ENCODE results near the gene HDDC3.

The HDDC3 gene, protein sequence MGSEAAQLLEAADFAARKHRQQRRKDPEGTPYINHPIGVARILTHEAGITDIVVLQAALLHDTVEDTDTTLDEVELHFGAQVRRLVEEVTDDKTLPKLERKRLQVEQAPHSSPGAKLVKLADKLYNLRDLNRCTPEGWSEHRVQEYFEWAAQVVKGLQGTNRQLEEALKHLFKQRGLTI

DNA sequence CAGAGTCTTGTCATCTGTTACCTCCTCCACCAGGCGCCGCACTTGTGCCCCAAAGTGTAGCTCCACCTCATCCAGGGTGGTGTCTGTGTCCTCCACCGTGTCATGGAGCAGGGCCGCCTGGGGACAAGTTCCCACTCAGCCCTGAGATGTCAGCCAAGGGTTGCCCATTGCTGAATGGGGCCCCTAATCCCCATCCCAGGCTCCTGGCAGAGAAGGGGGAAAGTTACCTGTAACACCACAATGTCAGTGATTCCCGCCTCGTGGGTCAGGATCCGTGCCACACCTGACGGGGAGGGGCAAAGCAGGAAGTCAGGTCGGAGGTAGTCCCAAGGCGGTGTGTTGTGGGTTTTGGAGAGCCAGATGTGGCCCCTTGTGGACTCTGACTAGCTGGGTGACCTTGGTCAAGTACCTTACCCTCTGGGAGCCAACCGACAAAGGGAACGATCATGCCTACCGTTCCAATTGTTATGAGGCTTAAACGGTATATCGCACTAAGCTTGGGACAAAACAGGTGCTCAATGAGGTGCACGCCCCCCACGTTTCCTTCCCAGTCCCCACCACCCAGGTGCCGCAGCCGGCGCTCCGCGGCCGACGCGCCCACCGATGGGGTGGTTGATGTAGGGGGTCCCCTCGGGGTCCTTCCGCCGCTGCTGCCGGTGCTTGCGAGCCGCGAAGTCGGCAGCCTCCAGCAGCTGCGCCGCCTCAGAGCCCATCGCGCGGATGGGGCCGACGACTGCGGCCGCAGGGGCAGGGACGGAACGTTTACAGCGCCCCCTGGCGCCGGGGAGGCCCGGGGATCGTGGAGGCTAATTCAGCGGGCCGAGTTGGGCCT, at the start of gene HDDC3:
HDDC3 (minus strand) TSS at position 722 of the 832 bp plus-strand sequence; CDS start at position 713, 9 bp downstream.
- TF ChIP-seq, protein P1, sequence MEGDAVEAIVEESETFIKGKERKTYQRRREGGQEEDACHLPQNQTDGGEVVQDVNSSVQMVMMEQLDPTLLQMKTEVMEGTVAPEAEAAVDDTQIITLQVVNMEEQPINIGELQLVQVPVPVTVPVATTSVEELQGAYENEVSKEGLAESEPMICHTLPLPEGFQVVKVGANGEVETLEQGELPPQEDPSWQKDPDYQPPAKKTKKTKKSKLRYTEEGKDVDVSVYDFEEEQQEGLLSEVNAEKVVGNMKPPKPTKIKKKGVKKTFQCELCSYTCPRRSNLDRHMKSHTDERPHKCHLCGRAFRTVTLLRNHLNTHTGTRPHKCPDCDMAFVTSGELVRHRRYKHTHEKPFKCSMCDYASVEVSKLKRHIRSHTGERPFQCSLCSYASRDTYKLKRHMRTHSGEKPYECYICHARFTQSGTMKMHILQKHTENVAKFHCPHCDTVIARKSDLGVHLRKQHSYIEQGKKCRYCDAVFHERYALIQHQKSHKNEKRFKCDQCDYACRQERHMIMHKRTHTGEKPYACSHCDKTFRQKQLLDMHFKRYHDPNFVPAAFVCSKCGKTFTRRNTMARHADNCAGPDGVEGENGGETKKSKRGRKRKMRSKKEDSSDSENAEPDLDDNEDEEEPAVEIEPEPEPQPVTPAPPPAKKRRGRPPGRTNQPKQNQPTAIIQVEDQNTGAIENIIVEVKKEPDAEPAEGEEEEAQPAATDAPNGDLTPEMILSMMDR (IDR thresholded peaks at IDR 0.05; ENCODE audit: low read depth, low read length), result peak; percentile 85
- peak within 1 kb of the TSS; percentile 81 for H3K4me3 ChIP-seq (ENCODE audit: low read depth, low read length)

DNA sequence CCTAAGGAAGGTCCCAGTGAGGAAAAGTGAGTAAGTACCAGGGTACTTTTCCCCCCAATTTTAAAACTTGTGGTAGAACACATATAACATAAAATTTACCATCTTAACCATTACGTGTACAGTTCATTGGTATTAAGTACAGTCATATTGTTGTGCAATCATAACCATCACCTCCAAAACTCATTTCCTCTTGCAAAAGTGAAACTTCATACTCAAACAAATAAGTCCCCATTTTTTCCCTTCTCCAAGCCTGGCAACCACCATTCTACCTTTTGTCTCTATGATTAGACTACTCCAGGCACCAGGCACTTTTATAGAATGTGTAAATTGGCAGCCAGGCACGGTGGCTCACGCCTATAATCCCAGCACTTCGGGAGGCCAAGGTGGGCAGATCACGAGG, 49.8 kb upstream of the HDDC3 start:
- TF ChIP-seq, protein P1 (IDR thresholded peaks at IDR 0.05; ENCODE audit: low read depth, low read length), result no peak
- H3K4me3 ChIP-seq (ENCODE audit: low read depth, low read length), result no peak overlapping the region

DNA sequence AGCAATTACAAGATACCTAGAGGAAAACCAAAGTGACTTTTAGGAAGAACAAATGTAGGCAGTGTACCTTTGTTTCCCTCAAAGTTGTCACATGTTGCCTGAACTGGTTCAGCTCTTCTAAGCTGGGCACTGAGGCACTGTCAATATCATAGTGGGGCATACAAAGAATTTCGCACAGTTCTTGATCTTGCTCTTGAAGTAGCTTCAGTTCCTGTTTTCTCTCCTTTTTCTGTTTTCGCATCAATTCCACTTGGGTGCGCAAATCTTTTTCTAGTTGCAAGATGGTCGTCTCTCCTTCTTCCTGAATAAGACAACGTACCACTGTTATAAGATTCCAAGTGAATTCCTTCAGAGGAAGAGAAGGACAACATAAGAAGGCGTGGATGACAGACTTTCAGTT, 49.3 kb upstream of the HDDC3 start:
- TF ChIP-seq, protein P1 (IDR thresholded peaks at IDR 0.05; ENCODE audit: low read depth, low read length), result no peak
- H3K4me3 ChIP-seq (ENCODE audit: low read depth, low read length), result no peak overlapping the region

DNA sequence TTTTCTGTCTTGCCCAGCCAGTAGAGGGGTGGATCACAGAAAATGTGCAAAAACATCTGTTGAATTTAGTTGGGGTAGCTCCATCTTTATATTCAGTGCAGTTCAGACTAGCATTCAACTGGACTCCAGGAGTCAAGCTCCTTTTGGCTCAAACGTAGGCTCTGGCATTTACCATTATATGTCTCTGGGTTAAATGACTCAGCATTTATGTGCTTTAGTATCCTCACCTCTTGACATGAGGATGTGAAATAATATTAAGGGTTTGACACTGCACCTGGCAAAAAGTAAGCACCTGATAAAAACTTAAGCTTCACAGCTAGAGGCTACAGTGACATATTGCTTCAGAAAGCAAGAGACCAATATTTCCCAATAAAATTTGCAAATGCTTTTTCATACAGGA, 47.2 kb upstream of the HDDC3 start:
- no peak overlapping the region for H3K4me3 ChIP-seq (ENCODE audit: low read depth, low read length)
- TF ChIP-seq, protein P1 (IDR thresholded peaks at IDR 0.05; ENCODE audit: low read depth, low read length), result no peak

DNA sequence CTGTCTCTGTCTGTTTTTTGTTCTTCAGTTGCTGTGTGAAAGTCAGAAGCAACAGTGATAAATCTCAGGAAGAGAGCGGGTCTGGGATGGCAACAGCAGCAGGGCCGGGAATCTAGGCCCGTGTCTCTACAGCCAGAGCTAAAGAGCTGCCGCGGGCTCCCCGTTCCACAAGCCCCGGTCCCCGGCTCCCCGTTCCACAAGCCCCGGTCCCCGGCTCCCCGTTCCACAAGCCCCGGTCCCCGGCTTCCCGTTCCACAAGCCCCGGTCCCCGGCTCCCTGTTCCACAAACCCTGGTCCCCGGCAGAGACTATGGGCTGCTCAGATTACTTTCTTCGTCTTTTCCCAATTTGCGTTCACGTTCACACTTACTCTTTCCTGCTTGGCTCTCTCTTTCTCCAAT, 41.9 kb upstream of the HDDC3 start:
- TF ChIP-seq, protein P1 (IDR thresholded peaks at IDR 0.05; ENCODE audit: low read depth, low read length), result no peak
- H3K4me3 ChIP-seq (ENCODE audit: low read depth, low read length), result no peak overlapping the region

DNA sequence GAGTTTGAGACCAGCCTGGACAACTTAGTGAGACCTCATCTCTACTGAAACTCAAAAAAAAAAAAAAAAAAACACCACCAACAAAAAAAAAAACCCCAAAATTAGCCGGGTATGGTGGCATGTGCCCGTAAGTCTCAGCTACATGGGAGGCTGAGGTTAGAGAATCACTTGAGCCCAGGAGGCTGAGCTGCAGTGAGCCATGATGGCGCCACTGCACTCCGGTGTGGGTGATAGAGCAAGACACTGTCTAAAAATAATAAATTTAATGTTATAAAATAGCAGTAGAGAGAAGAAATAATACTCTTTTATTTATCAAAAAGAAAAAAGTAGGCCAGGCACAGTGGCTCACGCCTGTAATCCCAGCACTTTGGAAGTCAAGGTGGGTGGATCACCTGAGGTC, 39.8 kb upstream of the HDDC3 start:
- no peak overlapping the region for H3K4me3 ChIP-seq (ENCODE audit: low read depth, low read length)
- TF ChIP-seq, protein P1 (IDR thresholded peaks at IDR 0.05; ENCODE audit: low read depth, low read length), result no peak

DNA sequence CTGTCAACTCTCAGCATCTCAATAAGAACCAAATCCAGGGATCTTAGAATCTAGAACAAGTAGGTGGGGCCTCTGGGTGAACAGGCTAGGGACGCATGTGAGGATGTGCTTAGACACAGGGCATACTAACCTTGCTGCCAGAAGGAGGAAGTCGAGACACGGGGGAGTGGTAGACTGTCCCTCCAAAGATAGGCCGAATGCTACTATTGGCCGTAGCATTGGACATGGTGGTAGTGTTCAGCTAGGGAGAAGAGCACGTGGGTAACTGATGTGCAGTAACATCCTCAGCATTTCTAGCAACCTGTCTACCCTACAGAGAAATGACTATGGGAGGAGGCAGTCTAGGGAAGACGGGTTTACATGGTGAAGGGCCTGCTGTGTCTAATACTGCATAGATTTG, 37.9 kb upstream of the HDDC3 start:
- H3K4me3 ChIP-seq (ENCODE audit: low read depth, low read length), result no peak overlapping the region
- TF ChIP-seq, protein P1 (IDR thresholded peaks at IDR 0.05; ENCODE audit: low read depth, low read length), result no peak

Data from WI38 (cell line).